GM12892 (cell line): ENCODE data around the gene TSPEAR.

ENCODE experiments used
- POLR2A ChIP-seq: IDR thresholded peaks from 2 replicates; pipeline ENCODE4 v1.6.1; 2011; ENCODE audit warnings: low read depth, low read length, control low read depth
- POLR2AphosphoS5 ChIP-seq: IDR thresholded peaks from 2 replicates; pipeline ENCODE4 v1.6.1; 2011; ENCODE audit warnings: low read depth, low read length, control low read depth
- TAF1 ChIP-seq: IDR thresholded peaks from 2 replicates; pipeline ENCODE4 v1.6.1; 2011; ENCODE audit warnings: low read depth, mild to moderate bottlenecking, control low read depth, low read length, borderline replicate concordance

DNA sequence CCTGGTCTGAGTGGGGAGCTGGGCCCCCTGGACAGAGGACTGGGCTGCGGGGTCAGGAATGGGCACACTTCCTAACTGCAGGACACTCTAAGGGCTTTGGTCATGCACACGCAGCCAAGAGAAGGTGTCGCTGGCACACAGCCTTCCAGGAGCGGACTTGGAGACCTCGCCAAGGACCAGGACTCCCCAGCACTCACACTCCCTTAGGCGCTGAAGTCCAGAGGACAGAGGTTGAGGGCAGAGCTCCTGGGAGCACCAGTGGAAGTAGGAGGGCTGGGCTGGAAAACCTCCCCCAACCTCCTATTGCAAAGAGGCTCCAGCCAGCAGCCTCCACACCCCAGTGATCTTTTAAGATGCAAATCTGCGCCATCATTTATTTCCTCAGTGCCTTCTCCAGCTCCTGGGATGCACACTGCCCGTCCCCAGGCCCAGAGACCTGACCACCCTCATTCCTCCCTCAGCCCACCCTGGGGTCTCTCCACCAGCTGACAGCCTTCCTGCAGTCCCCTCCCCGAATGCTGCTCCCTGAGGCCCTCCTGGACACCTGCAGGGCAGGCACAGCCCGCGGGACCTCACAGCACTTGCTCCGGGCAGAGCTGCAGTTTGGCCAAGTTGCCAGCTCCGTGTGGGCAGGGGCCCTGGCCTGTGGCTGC lies 3.0 kb downstream of the TSPEAR start:
- no peak for TF ChIP-seq POLR2AphosphoS5
- TF ChIP-seq POLR2A: no peak
- no peak for TF ChIP-seq TAF1
